Measurements from ENCODE around the gene REN. TPM values are rescaled to one million over a fixed set of nuclear protein-coding genes. Genes with fewer than 3 reads are reported as not detected.

REN gene
- total RNA-seq, 1 donor from 2014 or later, result not detected

DNA sequence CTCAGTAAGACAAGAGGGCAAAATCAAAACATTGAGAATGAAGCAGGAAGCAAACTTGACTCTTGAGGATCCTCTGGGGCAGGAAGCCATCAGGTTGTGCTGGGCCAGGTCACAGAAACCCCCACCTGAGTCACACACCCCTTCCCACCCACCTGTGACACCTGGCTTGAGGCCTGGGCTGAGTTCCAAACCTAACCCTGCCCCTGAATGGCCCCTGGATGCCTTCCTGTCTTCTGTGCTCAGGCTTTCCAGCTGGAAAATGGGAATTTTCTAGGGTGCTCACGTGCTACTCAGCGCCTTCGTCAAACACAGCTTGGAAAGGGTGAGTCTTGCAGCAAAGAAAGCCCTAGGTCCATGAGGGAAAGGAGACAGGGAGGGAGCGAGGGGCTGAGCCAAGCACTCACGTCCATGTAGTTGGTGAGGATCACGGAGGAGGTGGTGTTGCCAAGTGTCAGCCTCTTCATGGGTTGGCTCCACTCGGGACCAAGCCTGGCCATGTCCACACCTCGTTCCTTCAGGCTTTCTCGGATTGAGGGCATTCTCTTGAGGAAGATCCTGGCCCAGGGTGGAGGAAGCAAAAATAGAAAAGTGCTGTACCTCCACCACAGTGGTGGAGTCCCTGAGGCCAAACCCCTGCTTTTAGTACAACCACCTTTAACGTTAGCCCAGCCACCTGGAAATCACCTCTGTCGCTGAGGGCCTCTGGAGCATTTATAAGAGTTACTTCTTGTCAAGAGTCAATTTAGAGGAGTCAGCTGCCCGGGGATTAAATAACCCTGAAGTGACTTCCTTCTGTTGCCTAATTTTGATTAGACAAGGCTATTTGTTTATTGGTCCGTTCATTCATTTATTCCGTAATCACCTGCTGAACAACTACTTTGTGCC lies 4.3 kb downstream of the REN start:
- no peak for DNase-seq (ENCODE audit: low spot score in 2 of 2)
- no peak overlapping the region for H3K4me3 ChIP-seq
- intact Hi-C loops (cut with DNase I), result loop anchor here (1.0 to 2.0 kb wide), 2 partner anchors 45 to 201 kb away; no protein-coding TSS in a partner anchor

DNA sequence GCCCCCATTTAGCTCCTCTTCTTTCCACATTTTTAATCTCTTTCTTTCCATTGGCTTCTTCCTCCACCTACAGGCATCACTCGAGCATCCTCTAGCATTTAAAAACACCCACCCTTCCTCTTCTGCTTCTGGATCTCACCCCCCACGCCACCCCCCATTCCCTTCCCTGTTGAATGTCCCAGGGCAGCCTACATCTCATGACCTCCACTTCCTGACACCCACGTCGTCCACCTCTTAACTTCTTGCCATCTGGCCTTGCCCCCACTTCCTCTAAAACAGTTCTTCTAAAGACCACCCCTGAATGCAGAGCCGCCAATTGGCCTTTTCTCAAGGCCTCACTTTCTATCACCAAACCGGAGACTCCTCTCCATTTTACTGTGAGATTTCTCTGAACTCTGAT lies 8.2 kb downstream of the REN start:
- intact Hi-C loops (cut with DNase I), result no loop called here
- H3K27ac ChIP-seq, result no peak overlapping the region
- TF ChIP-seq, protein P1, sequence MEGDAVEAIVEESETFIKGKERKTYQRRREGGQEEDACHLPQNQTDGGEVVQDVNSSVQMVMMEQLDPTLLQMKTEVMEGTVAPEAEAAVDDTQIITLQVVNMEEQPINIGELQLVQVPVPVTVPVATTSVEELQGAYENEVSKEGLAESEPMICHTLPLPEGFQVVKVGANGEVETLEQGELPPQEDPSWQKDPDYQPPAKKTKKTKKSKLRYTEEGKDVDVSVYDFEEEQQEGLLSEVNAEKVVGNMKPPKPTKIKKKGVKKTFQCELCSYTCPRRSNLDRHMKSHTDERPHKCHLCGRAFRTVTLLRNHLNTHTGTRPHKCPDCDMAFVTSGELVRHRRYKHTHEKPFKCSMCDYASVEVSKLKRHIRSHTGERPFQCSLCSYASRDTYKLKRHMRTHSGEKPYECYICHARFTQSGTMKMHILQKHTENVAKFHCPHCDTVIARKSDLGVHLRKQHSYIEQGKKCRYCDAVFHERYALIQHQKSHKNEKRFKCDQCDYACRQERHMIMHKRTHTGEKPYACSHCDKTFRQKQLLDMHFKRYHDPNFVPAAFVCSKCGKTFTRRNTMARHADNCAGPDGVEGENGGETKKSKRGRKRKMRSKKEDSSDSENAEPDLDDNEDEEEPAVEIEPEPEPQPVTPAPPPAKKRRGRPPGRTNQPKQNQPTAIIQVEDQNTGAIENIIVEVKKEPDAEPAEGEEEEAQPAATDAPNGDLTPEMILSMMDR (IDR thresholded peaks at IDR 0.05), result no peak
- no peak overlapping the region for H3K4me3 ChIP-seq
- H3K4me1 ChIP-seq, result peaks cover 0 to under 1% of the 10 kb centered on the region in 2 donors
- no peak for DNase-seq (ENCODE audit: low spot score in 2 of 2)
- no peaks in the 10 kb centered on the region for H3K9me3 ChIP-seq
- H3K27me3 ChIP-seq, result no peaks in the 10 kb centered on the region
- H3K36me3 ChIP-seq, result no peaks in the 10 kb centered on the region

More for the DNA sequence above, 4.3 kb downstream of the REN start:
- H3K4me1 ChIP-seq, result no peaks in the 10 kb centered on the region
- H3K36me3 ChIP-seq, result no peaks in the 10 kb centered on the region
- TF ChIP-seq, protein P1 (IDR thresholded peaks at IDR 0.05), result no peak
- H3K27ac ChIP-seq, result no peak overlapping the region
- no peaks in the 10 kb centered on the region for H3K9me3 ChIP-seq
- no peaks in the 10 kb centered on the region for H3K27me3 ChIP-seq

DNA sequence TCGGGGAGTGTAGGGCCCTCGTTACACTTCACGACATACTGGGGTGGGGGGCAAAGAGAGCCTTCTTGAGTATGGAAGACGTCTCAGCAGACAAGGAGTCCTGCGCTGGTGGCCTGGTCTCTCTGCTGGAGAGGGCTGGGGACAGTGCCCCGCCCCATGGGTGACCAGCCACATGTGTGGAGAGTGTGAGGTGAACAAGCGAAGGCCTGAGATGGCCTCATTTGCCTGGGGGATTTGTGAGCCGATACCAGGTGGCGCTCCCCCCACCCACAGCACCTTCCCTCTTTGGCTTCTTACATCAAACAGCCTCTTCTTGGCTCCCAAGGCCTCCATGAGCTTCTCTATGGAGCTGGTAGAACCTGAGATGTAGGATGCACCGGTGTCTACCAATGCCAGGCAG lies 10.3 kb downstream of the REN start:
- intact Hi-C loops (cut with DNase I), result no loop called here
- no peaks in the 10 kb centered on the region for H3K36me3 ChIP-seq
- H3K27ac ChIP-seq, result no peak overlapping the region
- TF ChIP-seq, protein P1 (IDR thresholded peaks at IDR 0.05), result no peak
- no peaks in the 10 kb centered on the region for H3K27me3 ChIP-seq
- peaks cover 0 to 8% of the 10 kb centered on the region in 2 donors for H3K4me1 ChIP-seq
- H3K9me3 ChIP-seq, result no peaks in the 10 kb centered on the region
- no peak overlapping the region for H3K4me3 ChIP-seq
- no peak for DNase-seq (ENCODE audit: low spot score in 2 of 2)

DNA sequence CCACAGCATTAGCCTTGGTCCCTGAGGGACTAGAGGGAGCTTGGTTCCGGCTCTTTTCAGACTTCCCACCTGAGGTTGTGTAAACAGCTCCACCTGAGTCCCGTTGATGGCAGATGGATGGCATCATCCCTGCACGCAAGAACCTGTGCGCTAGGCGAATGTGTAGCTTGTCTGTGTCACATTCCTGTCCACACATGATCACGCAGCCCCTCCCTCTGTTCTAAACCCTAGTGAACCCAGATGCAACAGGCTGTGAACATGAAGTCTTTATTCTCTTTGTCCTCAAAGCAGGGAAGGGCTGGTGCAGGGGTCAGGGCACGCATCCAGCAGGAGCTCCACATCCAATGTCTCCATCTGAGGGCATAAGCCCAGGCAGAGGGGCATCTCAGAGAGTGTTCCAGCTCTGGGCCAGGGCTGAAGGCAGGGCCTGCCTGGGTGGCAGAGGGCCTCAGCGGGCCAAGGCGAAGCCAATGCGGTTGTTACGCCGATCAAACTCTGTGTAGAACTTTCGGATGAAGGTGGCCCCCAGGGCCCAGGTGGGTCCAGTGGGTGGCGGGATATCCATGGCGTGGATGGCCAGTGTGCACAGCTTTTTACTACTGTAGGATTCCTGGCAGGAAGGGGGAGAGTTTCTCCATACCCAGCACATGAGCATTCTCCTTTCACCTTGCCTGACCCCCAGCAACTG lies 11.4 kb downstream of the REN start:
- intact Hi-C loops (cut with DNase I), result loop anchor here (5.0 kb wide), 1 partner anchor 353 kb away; no protein-coding TSS in a partner anchor
- DNase-seq (ENCODE audit: low spot score in 2 of 2), result no peak
- Histone ChIP-seq H3K27me3 (no peaks in the 10 kb centered on the region), H3K4me3 (no peak overlapping the region), H3K36me3 (no peaks in the 10 kb centered on the region), H3K4me1 (peaks cover 0 to 8% of the 10 kb centered on the region in 2 donors), H3K9me3 (no peaks in the 10 kb centered on the region), H3K27ac (no peak overlapping the region)
- TF ChIP-seq, protein P1 (IDR thresholded peaks at IDR 0.05), result no peak

DNA sequence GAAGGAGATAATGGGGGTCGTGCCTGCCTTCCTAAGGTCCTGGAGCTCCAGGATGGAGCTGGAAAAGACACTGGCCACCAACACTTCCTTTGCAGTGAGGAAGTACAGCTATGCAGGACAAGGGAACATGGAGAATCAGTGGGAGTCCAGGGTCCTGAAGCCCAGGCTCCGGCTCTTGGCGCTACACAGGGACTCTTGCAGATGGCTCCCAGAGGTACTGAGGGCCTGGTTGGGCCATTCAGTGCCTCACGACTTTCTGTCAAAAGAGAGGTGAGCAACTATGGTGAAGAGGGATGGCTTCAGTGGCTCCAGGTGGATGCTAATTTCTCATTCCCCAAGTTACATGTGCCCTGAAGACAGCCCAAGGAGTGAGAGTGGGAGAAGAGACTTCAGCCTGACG lies 12.5 kb downstream of the REN start:
- no peak overlapping the region for H3K27ac ChIP-seq
- intact Hi-C loops (cut with DNase I), result loop anchor here (5.0 kb wide), 1 partner anchor 354 kb away; no protein-coding TSS in a partner anchor
- H3K4me1 ChIP-seq, result peaks cover 0 to 8% of the 10 kb centered on the region in 2 donors
- TF ChIP-seq, protein P1 (IDR thresholded peaks at IDR 0.05), result no peak
- H3K4me3 ChIP-seq, result no peak overlapping the region
- no peaks in the 10 kb centered on the region for H3K27me3 ChIP-seq
- H3K36me3 ChIP-seq, result no peaks in the 10 kb centered on the region
- DNase-seq (ENCODE audit: low spot score in 2 of 2), result no peak
- no peaks in the 10 kb centered on the region for H3K9me3 ChIP-seq
